Measurements from ENCODE around the gene SETDB1.

SETDB1 gene

DNA sequence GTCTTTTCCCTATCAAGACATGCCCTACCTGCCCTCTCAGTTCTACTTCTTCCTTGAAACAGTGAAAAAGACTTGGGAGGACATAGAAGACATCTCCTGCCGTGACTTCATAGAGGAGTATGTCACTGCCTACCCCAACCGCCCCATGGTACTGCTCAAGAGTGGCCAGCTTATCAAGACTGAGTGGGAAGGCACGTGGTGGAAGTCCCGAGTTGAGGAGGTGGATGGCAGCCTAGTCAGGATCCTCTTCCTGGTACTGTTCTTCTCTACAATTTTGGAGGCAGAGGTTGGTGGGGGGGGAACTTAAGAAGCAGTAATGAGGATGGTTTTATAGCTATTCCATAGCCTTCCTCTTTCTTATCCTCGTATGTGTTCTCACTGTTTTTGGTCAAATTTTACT lies 18.7 kb downstream of the SETDB1 start:
- no peak for DNase-seq

DNA sequence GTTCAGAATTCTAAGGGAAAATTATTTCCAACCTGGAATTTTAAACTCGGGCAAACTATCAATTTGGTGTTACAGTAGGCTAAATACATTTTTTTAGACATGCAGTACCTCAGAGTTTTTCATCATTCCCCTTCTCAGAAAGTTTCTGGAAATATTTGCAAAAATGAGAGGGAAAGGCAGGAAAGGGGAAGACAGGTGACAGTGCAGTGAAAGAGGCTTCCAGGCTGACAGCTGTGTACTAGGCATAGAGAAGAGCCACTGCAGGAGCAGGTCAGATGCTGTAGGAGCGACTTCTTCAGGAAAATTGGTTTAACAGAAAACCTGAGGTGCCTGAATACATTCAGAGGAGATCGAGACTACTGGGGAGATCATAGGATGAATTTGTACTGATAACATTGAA lies 28.5 kb downstream of the SETDB1 start:
- DNase-seq = no peak

GRCh38 chr1:150955280-150955679 lies 29.1 kb downstream of the SETDB1 start:
- no peak for DNase-seq

- DNase-seq = no peak
Measured at GRCh38 chr1:150957666-150958065, 31.5 kb downstream of the SETDB1 start.

- no peak for DNase-seq
Measured at GRCh38 chr1:150960646-150961045, 34.5 kb downstream of the SETDB1 start.

GRCh38 chr1:150961756-150962155 lies 35.6 kb downstream of the SETDB1 start:
- DNase-seq = no peak

GRCh38 chr1:150963321-150964163 lies 37.4 kb downstream of the SETDB1 start:
- DNase-seq = no peak

GRCh38 chr1:150964164-150964489 lies 38.0 kb downstream of the SETDB1 start:
- no peak for DNase-seq

GRCh38 chr1:150965605-150966004 lies 39.4 kb downstream of the SETDB1 start:
- DNase-seq = no peak

DNA sequence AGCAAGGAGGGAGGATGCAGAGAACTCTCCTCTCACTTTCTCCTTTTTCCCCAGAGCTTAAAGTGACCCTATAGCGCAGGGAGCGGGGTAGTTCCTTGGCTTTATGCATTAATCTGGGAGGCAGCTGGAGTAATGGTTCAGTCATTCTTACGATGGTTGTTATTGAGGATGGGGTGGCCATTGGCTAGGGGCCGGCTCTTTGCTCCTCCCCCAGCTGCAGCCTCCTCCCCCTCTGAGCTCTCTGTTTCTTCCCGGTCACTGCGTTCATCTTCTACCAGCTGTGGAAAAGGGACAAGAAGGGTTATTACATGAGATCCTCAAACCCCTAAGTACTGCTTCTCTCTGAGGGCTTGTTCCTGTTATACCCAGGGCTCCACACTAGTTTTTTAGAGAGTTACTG lies 39.8 kb downstream of the SETDB1 start:
- no peak for DNase-seq

GRCh38 chr1:150967936-150968335 lies 41.8 kb downstream of the SETDB1 start:
- no peak for DNase-seq

- DNase-seq = no peak
Measured at GRCh38 chr1:150968491-150968890, 42.3 kb downstream of the SETDB1 start.

- no peak for DNase-seq
Measured at GRCh38 chr1:150969626-150970025, 43.5 kb downstream of the SETDB1 start.

DNA sequence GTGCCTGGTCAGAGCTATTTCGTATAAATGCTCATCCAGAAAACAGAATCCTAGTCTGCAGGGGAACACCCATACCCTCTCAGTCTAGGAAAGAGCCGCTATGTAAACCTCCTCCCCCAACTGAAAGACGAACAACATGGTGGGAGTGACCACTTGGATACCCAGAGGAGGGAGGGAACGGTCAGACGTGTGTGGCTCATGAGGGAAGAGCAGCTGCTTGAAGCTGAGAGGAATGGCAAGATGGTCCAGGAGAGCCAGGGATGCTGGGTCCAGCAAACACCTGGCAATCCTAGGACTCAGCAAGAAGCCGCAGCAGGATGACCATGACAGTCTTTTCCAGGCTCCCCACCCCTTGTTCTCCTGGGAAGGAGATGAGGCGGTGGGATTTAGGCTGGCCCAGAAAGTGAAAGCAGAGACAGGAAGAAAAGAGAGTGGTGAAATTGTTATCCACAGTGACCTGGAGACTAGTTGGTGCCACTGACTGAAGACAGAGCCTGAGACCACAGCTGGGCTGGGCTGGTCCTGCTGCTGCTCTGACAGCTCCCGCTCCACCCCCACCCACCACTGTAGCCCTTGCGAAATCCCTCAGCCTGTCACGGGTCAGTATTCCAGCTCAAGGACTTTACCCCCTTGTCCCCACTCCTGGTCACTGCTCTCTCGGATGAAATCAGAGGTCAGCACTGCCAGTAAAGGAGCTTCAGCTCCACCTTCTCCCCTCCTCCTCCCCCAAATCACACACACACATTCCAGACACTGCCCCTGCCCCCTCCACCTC lies 44.8 kb downstream of the SETDB1 start:
- DNase-seq = no peak

DNA sequence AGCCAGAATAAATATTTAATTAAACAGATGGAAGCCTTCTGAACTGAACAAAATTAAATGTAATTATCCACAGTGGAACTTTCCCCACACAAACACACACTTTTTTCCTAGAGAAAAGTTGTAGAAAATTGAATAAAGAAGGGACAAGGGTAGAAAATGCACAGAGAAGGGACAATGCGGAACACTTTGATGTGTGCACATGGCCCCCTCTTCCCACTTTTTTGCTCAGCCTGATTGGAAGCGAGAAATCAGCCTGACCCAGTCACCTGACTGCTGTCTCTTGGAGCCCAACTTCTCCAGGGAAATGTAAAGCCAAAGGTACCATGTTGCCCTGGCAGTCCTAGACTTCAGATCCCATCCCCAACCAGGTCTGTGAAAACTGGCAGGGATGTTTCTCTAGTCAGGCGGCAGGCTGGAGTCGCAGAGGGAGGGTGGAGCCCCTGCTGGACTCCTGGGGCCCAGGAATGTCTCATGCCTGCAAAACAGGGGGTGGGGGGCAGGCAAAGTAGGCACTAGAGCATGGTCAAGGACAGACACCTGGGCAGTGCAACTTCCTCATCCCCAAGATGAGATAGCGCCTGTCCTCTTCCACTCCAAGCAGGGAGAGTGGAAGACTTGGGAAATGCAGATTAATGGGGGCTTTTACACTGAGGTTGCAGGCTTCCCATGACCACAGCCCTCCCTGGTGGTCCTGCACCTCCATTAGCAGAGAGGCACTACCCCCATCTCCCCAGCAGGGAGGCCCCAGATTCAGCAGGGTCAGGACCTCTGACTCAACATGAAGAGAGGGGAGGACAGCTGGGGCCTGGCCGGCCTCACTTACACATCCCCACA lies 45.6 kb downstream of the SETDB1 start:
- no peak for DNase-seq

DNA sequence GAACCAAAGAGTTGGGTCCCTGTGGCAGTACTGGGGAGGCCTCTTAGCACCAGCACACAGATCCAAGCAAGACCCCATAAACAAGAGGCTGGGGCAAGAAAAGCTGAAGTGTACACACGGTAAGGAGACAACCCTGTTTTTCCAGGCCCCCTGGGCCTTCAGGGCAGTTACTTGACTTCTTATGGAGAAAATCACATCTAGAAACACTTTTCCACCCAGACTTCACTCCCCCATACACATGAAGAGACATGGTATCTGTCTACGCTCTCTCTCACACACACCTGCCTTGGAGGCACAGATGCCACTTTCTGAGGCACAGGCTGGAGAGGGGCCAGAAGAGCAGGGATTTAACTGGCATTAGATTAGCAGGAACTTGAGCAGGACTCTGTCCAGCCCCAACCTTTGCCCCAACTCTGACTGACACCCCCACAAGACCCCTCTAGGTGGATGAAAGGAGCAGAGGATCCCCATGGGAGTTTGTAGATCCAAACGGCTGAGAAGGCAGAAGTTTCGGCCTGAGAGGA lies 46.3 kb downstream of the SETDB1 start:
- DNase-seq = no peak

GRCh38 chr1:150973258-150973835 lies 47.2 kb downstream of the SETDB1 start:
- no peak for DNase-seq

DNA sequence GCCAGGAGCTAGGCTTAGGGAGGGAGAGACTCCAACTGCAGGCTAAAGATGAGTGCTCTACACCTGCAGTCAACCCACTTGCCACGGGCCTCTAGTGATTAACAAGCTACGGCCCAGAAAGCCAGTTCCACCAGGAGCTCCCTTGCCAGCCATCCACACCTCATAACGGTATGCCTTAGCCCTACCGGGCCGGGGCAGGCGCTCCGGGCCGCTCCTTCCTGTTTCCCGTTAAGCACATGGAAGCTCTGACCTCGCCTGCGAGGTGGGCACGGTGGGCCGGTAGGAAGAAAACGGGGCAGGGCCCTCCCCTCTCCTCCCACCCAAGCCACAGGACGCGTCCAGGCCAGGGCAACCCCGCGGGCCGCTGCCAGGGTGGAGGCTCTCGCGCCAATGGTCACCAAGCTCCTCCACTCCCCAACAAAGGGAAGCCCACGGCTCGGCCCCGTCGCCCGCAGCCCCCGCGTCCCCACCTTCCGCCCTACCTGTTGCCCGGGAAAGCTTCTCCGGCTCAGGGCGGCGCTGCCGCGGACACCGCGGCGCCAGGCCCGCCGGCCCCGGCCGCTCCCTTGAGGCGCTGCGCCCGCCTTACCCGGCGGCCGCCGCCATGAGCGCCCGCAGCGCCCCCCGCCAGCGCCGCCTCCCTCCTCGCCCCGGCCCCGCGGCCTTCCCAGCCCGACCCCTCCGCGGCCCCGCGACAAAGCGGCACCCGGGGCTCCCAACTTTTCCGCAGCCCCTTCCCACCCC lies 47.8 kb downstream of the SETDB1 start:
- DNase-seq = no peak

DNA sequence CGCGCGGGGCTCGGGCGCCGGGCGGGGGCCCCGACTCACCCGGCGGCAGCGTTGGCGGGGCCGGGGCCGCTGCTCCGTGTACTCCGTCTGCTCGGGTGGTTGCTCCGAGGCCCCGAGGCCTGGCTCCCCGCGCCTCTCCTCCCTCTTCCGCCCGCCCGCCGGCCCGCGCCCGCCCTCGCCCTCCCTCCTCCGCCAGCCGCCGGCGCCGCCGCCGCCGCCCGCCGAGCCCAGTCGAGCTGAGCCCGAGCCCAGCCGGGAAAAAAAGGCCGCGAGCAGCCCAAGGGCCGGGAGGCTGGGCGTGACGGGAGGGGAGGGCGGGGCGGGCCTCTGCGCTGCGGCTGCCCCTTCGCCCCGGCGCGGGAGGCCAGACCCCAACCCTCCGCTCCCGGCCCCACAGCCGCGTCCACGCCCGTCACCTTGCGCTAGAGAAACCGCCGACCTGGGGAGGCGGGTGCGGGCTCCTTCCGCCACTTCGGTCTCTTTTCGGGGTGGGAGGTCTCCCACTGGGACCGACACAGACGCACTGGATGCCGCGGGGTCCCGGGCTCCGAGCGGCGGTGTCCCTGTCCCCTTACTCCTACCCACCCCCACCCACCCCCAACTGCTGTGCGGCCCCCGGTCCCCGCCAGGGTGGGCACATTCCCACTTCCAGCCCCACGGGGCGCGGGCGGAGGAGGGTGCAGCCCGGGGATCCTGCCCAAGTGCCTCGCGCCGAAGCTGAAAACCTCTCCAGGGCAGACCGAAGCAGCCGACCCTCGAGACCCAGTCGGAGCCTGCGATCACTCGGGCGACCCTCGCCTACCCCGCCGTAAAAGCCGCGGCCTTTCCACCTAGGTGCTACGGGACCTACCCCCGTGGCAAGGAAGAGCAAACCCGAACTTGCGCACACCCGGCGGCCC lies 48.7 kb downstream of the SETDB1 start, which contains the start of gene CERS2:
Gene CERS2 (minus strand): TSS at position 256 of the 899 bp plus-strand sequence. CDS start 5,745 bp downstream, outside the sequence.
- DNase-seq = no peak

GRCh38 chr1:150976401-150976821 lies 50.2 kb downstream of the SETDB1 start:
- DNase-seq = no peak
